ENCODE data around the gene RAB31. TPM values are rescaled to one million over a fixed set of nuclear protein-coding genes. Genes with fewer than 3 reads are reported as not detected.

RAB31 gene
- total RNA-seq, 1 experiment from 2014 or later: 72.2 TPM

DNA sequence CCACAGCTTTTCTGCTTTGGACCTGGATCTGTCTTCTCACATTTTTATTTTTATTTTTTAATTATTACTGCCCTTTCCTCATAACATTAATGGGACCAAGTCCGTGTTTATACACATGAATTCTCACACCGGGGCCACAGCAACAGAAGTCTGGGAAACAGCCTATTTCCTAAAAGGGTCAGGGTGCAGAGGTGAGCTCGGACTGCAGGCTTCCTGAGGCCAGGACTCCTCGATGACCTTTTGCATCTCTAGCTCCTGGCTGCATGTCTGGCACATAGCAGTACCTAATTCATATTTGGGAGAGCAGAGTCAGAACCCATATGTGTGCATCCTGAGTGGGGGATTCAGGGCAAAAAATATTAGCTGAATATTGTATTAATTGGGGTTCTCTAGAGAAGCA, 9.6 kb upstream of the RAB31 start:
- H3K4me1 ChIP-seq (replicated peaks): peaks cover 11% of the 10 kb centered on the region; the same call in 1 of the 2 replicates
- H3K27me3 ChIP-seq (replicated peaks): no peaks in the 10 kb centered on the region
- no peak overlapping the region for H3K4me3 ChIP-seq
- H3K9me3 ChIP-seq (replicated peaks): no peaks in the 10 kb centered on the region
- no peak overlapping the region for H3K27ac ChIP-seq
- H3K36me3 ChIP-seq: no peaks in the 10 kb centered on the region
- DNase-seq (ENCODE audit: low read depth in 1 of 2, low spot score in 2 of 2): no peak

DNA sequence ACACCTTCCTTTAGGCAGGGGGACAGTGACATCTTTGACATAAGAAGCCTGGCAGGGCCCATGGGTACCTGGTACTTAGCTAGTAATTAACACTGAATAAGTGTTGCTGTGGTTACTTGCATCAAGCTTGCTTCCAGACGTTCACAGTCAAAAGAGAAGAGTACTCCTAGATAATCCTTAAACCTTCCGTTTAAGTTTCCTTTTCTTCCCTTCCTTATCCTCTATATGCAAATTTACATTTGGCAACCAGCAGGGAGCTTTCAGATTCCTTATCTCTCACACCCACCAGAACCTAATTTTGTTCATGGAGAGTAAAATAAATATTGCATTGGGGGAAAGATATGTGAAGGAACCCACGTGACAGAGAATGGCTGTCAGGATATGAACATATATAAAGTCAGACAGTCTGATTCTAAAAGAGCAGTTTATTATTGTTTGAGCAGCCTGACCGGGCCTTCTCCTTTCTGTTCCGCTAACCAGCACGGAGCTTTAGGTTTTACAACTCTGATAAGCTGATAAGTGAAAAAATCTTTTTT, 7.8 kb upstream of the RAB31 start:
- Histone ChIP-seq H3K27me3 (replicated peaks) (no peaks in the 10 kb centered on the region), H3K36me3 (no peaks in the 10 kb centered on the region), H3K4me1 (replicated peaks) (peaks cover 25% of the 10 kb centered on the region), H3K4me3 (no peak overlapping the region), H3K9me3 (replicated peaks) (no peaks in the 10 kb centered on the region), H3K27ac (no peak overlapping the region)
- no peak for DNase-seq (ENCODE audit: low read depth in 1 of 2, low spot score in 2 of 2)

DNA sequence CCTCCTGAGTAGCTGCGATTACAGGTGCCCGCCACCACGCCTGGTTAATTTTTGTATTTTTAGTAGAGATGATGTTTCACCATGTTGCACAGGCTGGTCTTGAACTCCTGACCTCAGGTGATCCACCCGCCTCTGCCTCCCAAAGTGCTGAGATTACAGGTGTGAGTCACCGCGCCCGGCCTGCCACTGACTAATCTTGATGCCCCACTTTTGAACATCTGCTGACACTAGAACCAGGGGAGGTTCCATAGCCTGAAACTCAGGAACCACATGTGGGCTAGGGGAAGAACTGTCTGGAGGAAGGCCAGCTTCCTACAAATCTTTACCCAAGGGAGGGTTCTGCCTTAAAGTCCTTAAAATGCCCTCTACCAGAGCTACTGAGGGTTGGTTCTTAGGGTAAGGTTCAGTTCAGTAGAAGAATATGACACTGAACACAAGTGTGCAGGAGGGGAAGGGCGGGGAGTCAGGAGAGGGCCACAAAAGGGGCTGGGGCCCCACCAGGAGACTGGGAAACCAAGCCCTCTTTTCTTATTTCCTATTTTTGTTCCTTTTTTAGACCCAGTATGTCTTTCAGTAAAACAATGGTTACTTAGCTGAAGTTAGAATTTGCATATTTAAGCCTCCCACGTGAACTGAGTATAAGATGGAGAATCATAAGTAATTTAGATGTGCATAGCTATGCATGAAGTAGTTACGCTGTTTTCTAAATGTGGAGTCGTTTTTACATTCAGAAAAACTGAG, 6.3 kb upstream of the RAB31 start:
- Histone ChIP-seq H3K36me3 (no peaks in the 10 kb centered on the region), H3K27ac (no peak overlapping the region), H3K4me1 (replicated peaks) (peaks cover 34% of the 10 kb centered on the region), H3K27me3 (replicated peaks) (no peaks in the 10 kb centered on the region), H3K9me3 (replicated peaks) (no peaks in the 10 kb centered on the region), H3K4me3 (no peak overlapping the region)
- no peak for DNase-seq (ENCODE audit: low read depth in 1 of 2, low spot score in 2 of 2)

DNA sequence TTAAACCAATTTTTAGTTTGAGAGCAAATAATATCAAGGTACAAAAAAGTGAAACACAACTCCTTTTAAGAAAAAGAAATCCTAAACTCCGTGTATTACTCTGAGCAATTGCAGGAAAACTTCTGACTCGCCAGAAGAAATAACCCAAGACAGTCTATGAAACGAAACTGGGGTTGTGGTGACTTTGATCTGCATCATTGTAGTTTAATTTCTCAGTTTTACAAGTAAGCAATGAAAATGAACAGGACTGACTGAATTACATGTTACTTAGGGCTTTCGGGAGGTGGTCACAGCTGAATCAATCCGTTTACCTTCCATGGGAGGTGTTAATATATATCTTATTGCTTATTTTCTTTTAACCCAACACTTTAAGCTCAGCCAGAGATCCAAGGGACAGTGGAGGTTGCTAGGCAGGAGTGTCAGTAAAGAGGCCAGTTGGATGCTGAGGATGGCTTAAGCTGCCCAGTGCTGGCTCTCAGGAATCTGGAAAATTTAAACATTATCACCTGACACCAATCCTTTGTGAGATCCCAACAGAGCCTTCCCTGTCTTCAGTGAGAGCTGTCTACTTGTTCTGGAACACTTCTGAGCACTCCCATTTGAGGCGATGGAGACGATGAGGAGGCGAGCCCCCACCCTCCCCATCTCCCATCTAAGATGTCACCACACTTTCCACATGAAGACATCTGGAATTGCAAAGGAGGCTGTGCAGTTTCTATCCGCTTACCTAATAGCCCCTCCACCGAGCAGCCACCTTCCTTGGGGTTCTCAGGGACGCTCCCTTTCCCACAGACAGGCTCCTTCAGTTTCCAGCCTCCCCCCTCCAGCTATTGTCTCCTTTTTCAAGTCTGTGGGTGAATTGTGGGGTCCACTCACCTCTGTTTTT, 3.6 kb upstream of the RAB31 start:
- Histone ChIP-seq H3K4me3 (no peak overlapping the region), H3K27me3 (replicated peaks) (no peaks in the 10 kb centered on the region), H3K4me1 (replicated peaks) (peaks cover 49% of the 10 kb centered on the region), H3K27ac (peak overlapping the region; percentile 88), H3K36me3 (peaks cover 6% of the 10 kb centered on the region), H3K9me3 (replicated peaks) (no peaks in the 10 kb centered on the region)
- no peak for DNase-seq (ENCODE audit: low read depth in 1 of 2, low spot score in 2 of 2)

DNA sequence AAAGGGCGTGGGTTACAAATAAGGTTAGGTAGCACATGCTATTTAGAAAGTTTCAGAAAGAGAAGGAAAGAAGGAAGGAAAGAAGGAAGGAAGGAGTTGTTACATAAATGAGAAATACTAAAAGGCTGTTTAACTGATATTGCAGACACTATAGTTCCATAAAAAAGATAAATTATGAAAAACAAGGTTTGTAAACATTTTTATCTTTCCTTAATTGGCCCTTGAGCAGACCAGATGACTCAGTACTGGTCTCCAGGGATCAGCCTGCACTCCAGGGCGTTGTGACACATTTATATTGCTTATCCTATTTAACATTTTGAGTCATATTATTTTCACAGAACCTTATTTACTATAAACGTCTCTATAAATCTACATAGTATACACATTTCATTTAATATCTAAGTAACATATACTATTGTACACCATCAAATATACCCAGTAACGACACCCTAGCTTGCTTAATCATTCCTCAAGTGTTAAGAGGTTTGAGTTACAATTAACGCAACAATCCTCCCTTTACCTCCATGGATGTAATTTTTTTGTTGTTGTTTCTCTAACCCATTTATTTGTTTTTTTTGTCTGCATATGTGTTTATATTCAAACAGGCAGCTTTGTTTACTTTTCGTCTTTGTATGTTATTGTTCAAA, 2.8 kb upstream of the RAB31 start:
- Histone ChIP-seq H3K36me3 (peaks cover 13% of the 10 kb centered on the region), H3K4me3 (no peak overlapping the region), H3K27me3 (replicated peaks) (no peaks in the 10 kb centered on the region), H3K9me3 (replicated peaks) (no peaks in the 10 kb centered on the region), H3K27ac (peak overlapping the region; percentile 88), H3K4me1 (replicated peaks) (peaks cover 57% of the 10 kb centered on the region)
- peak in 1 of 2 experiments; percentile 54 for DNase-seq (ENCODE audit: low read depth in 1 of 2, low spot score in 2 of 2)

DNA sequence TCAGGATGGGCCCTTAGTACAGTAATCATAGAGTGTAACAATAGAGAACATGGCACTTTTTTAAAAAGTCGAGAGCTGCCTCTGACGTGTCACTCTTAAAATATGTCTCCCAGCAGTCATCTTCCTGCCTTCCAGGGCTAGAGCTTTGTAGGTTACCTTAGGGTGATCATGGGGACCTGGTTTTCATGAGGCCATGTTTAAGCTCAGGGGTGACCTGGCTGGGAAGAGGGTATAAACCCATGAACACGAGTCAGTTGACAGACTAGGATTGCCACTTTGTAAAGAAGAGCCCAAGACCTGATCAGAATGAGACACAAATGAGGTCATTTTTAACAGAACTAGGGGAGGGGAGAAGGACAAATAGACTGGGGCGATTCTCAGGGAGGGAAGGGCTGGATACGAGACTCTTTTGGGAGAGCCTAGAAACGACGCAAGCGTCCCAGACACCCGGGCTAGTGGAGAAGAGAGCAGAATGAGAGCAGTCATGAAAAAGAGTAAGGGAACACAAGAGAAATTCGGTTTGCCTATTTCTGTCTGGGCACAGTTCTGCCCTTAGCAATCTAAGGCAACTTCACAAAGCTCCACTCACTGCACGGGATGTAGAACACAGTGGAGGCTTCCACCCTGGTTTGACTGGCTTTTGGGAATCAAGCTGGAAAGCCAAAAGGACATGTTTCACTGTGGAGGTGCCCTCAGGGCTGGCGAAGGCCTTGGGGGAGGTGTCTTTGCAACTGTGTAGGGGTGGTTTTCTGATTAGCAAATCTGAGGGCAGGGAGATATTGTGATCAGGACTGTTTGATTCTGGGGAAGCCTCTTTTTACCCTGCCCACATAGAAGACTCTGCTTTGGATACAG, 1.8 kb upstream of the RAB31 start:
- peaks cover 67% of the 10 kb centered on the region for H3K4me1 ChIP-seq (replicated peaks)
- H3K4me3 ChIP-seq: no peak overlapping the region
- DNase-seq (ENCODE audit: low read depth in 1 of 2, low spot score in 2 of 2): peak in 1 of 2 experiments; percentile 55

DNA sequence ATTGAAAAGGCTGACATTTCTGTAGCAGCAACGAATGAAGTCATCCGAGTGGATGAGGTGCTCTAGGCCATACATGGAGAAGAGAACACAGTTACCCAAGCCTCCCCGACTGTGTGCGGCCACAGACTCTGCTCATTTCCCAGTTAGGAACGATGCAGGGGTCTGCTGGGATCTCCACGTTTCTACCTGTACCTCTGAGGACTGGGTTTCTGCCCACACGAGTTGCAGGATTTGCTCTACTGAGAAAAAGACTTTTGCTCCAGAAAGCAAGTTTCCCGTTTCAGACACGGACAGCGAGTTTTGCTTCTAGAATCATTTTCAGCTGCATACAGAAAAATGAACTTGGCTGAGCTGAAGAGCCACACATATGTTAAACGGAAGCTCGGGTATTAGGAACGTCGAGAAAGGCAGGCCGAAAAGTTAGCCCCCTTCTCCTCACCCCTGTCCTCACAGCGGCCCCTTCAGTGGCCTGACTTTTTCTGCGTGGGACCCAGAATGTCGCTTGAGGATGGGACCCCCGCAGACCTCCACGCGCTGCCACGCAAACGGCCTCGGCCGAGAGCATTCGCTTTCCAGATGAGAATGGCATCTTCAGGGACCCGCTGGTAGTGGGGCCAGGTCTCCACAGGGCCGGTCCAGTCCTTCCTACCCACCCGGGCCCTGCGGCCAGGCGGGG, 582 bp upstream of the RAB31 start:
- H3K27ac ChIP-seq: peak overlapping the region; percentile 88
- H3K4me1 ChIP-seq (replicated peaks): peaks cover 77% of the 10 kb centered on the region
- H3K9me3 ChIP-seq (replicated peaks): no peaks in the 10 kb centered on the region
- peak in 1 of 2 experiments; percentile 67 for DNase-seq (ENCODE audit: low read depth in 1 of 2, low spot score in 2 of 2)
- H3K4me3 ChIP-seq: peak overlapping the region; percentile 88
- no peaks in the 10 kb centered on the region for H3K27me3 ChIP-seq (replicated peaks)
- H3K36me3 ChIP-seq: peaks cover 33% of the 10 kb centered on the region

More for the DNA sequence above, 1.8 kb upstream of the RAB31 start:
- H3K27me3 ChIP-seq (replicated peaks): no peaks in the 10 kb centered on the region
- H3K9me3 ChIP-seq (replicated peaks): no peaks in the 10 kb centered on the region
- H3K36me3 ChIP-seq: peaks cover 22% of the 10 kb centered on the region
- H3K27ac ChIP-seq: peak overlapping the region; percentile 88

DNA sequence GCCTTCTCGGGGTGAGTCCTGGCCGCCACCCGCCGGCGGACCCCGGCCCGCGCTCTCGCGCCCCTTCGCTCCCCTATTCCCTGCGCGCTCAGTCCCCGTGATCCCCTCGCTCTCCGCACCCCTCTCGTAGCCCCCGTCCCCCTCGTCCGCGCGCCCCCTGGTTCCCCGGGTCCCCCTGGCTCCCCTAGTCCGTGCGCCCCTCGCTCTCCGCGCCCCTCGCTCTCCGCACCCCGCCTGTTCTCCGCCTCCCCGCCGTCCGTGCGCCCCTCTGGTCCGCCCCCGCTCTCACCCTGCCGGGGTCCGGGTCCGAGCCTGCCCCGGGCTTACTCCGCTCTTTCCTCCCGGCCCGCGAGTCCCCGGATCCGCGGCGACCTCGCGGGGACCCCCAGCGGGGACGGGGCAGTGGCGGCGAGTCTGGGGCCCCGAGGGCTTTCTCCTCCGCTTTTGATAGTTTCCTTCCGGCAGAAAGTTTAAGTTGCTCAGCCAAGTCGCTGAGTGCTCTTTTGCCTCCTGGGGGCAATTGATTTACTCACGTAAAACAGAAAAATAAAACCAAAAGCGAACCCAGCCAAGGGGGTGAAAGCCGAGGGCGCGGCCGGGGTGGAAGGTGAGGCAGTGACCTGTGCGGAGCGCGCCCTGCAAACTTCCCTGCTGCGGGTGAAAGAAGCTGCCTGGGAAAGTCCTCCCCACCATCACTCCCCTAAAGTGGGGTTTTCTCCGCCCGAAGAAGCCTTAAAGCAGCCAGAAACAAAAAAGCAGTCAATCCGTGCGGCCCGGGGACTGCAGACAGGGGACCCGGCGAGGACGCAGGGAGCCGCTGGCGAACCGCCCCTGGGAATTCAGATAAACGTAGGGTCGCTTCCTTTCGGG, 568 bp downstream of the RAB31 start:
- Histone ChIP-seq H3K4me3 (peak overlapping the region; percentile 88), H3K27ac (peak overlapping the region; percentile 88), H3K9me3 (replicated peaks) (peaks cover 6% of the 10 kb centered on the region), H3K36me3 (peaks cover 44% of the 10 kb centered on the region), H3K27me3 (replicated peaks) (no peaks in the 10 kb centered on the region), H3K4me1 (replicated peaks) (peaks cover 75% of the 10 kb centered on the region)
- peak in 1 of 2 experiments; percentile 46 for DNase-seq (ENCODE audit: low read depth in 1 of 2, low spot score in 2 of 2)

DNA sequence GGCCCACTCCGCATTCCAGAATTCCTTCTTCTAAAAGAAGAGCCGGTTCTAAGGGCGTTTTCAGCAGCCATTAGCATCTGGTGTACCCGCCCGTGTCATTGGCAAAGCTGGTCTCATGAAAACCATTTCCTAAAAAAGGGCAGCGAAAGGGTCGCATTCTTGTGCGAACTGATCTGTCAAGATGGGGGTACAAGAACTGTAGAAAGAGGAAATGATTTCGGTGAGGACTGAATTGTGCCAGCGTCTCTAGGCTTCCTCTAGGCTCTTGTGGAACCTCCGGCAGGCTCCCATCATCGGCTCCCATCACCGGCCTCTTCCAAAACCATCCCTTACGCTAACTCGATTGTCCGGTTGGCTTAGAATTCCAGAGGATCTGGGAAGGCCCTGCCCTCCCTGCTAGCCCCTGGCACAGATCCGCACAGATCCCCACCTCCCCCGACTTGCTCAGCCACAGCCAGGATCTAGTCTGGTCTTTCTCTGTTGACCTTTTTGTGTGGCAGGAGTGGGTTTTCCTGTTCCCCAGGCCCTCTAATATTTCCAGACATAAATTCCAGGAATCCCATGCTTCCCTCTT, 1.3 kb downstream of the RAB31 start:
- Histone ChIP-seq H3K4me1 (replicated peaks) (peaks cover 67% of the 10 kb centered on the region), H3K9me3 (replicated peaks) (peaks cover 6% of the 10 kb centered on the region), H3K27ac (peak overlapping the region; percentile 88), H3K36me3 (peaks cover 48% of the 10 kb centered on the region), H3K4me3 (peak overlapping the region; percentile 88), H3K27me3 (replicated peaks) (no peaks in the 10 kb centered on the region)
- no peak for DNase-seq (ENCODE audit: low read depth in 1 of 2, low spot score in 2 of 2)

DNA sequence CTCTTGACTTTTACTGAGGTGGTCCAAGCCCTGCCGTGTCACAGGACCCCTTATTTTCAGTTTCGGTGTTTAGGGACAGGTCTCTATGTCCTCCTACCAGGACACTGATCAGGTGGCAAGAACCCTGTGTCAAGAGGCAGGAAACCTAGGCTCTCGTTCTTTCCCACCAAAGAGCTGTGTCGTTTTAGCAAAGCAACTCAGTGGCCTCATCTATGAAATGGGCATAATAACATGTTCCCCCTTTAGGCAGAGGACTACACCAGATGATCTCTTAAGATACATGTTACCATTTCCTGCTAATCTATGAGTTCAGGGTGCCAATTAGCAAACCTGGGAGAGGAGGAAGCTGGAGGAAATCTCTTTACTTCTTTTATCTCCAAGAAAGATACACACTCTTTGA, 1.9 kb downstream of the RAB31 start:
- Histone ChIP-seq H3K27me3 (replicated peaks) (no peaks in the 10 kb centered on the region), H3K36me3 (peaks cover 48% of the 10 kb centered on the region), H3K4me1 (replicated peaks) (peaks cover 61% of the 10 kb centered on the region), H3K9me3 (replicated peaks) (peaks cover 6% of the 10 kb centered on the region), H3K27ac (no peak overlapping the region; the same call in 1 of the 2 replicates), H3K4me3 (peak overlapping the region; percentile 88)
- DNase-seq (ENCODE audit: low read depth in 1 of 2, low spot score in 2 of 2): no peak

DNA sequence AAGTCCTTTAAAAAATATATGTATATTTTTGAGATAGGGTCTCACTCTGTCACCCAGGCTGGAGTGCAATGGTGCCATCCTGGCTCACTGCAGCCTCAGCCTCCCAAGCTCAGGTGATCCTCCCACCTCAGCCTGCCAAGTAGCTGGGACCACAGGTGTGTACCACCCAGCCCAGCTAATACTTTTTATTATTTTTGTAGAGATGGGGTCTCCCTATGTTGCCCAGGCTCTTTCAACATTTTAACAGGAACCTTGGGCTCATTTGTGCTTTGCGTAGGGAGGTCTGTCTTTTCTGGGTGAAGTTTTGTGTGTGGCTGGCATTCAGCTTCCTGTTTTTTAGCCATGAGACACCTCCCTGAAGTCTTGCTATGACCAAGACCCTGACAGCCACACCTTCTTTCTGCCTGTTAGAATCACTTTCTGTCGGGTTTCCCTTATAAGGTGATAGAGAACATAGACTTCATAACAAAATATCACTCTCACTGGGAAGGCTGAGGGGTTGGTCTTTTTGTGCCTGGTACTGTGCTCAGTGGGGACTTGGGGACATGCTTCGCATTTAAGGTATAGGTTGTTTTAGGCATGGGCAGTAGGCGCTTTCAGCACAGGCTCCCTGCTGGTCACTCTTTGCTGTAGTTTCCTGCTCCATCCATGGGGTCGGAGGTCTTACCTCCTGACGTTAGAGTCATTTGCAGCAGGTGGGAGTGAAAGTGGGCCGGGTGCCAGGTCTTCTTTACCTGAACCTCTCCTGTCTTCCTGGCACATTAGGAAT, 3.4 kb downstream of the RAB31 start:
- H3K36me3 ChIP-seq: peaks cover 54% of the 10 kb centered on the region
- no peak overlapping the region for H3K4me3 ChIP-seq
- no peak for DNase-seq (ENCODE audit: low read depth in 1 of 2, low spot score in 2 of 2)
- H3K27me3 ChIP-seq (replicated peaks): no peaks in the 10 kb centered on the region
- H3K4me1 ChIP-seq (replicated peaks): peaks cover 52% of the 10 kb centered on the region
- H3K27ac ChIP-seq: no peak overlapping the region
- peaks cover 6% of the 10 kb centered on the region for H3K9me3 ChIP-seq (replicated peaks)
